GM12878 (cell line): ENCODE results near the gene TOR1B. TPM values are rescaled to one million over a fixed set of nuclear protein-coding genes. Genes with fewer than 3 reads are reported as not detected.

Experiments
- ATAC-seq: fragments of 200-7000 bp; cut with Tn5 transposase; 3 replicates; pipeline ENCODE4 v1.9.1; 2020; ENCODE audit warnings: mild to moderate bottlenecking, moderate library complexity
- BruUV-seq: library from RNA; stranded (reverse); fragments of 400-500 nt; replicated peaks from 2 replicates; lab custom pipeline; 2021; lab: Mats Ljungman, UMichigan
- CTCF ChIA-PET: fragments of 300-600 bp; sonication (Branson Sonifier 250); formaldehyde crosslinking; extraction: SDS; loops from one replicate; lab custom pipeline; 2021; ENCODE audit warnings: inconsistent platforms; lab: Yijun Ruan, JAX
- POLR2A ChIA-PET: fragments of 350-600 bp; formaldehyde crosslinking; extraction: SDS; loops from one replicate; lab custom pipeline; 2021; ENCODE audit warnings: inconsistent platforms; lab: Charles Lee
- RAD21 ChIA-PET: fragments of 300-600 bp; sonication (Branson Sonifier 250); formaldehyde crosslinking; loops from one replicate; lab custom pipeline; 2023; ENCODE audit warnings: antibody characterized with exemption; ENCODE audit not compliant: unreplicated experiment; lab: Charles Lee
- SMC1A ChIA-PET: fragments of 300-600 bp; sonication (Branson Sonifier 250); formaldehyde crosslinking; loops from one replicate; lab custom pipeline; 2023; ENCODE audit not compliant: unreplicated experiment, uncharacterized antibody; lab: Charles Lee
- DNase-seq: peaks from one replicate; pipeline ENCODE4 v3.0.0-alpha.2; 2011; ENCODE audit warnings: low read depth, low spot score
- FAIRE-seq: peaks from 3 replicates; lab custom pipeline; 2011; peaks lifted over from hg19 to GRCh38; lab: Jason Lieb, UNC
- H2AFZ ChIP-seq: 2 replicates; pipeline ENCODE4 v1.6.0; 2011; ENCODE audit warnings: low read depth, low read length, control low read depth; ENCODE audit not compliant: control insufficient read depth
- H3K27ac ChIP-seq: 2 replicates; pipeline ENCODE4 v1.5.1; 2011; ENCODE audit warnings: control low read depth; ENCODE audit not compliant: control insufficient read depth, insufficient read depth
- H3K27me3 ChIP-seq, 2 experiments: replicated peaks in 1 of 2; 2 replicates each; pipeline versions ENCODE4 v1.6.0 to v1.6.1; 2011; ENCODE audit warnings: low read length in 1 of 2; ENCODE audit not compliant: control insufficient read depth in 2 of 2, insufficient read depth in 2 of 2
- H3K36me3 ChIP-seq, 2 experiments: 2 replicates each; pipeline ENCODE4 v1.5.1; 2011; ENCODE audit warnings: low read length in 1 of 2; ENCODE audit not compliant: control insufficient read depth in 2 of 2, insufficient read depth in 2 of 2
- H3K4me1 ChIP-seq: 2 replicates; pipeline ENCODE4 v1.6.1; 2011; ENCODE audit warnings: mild to moderate bottlenecking, low read length, moderate library complexity, mixed read lengths; ENCODE audit not compliant: control insufficient read depth, insufficient read depth
- H3K4me2 ChIP-seq: 2 replicates; pipeline ENCODE4 v1.6.0; 2011; ENCODE audit warnings: control low read depth; ENCODE audit not compliant: control insufficient read depth, insufficient read depth
- H3K4me3 ChIP-seq: fragments of 200-600 bp; sonication (generic); 2 replicates; pipeline ENCODE4 v1.5.1; 2016
- H3K79me2 ChIP-seq: 2 replicates; pipeline ENCODE4 v1.6.0; 2011; ENCODE audit warnings: low read length; ENCODE audit not compliant: control insufficient read depth, insufficient read depth
- H3K9ac ChIP-seq: 2 replicates; pipeline ENCODE4 v1.8.0; 2011; ENCODE audit warnings: low read length, control low read depth, mixed read lengths; ENCODE audit not compliant: control insufficient read depth, insufficient read depth
- H3K9me3 ChIP-seq: replicated peaks from 3 replicates; pipeline ENCODE4 v1.5.1; 2011; ENCODE audit warnings: mild to moderate bottlenecking, low read length; ENCODE audit not compliant: control insufficient read depth, insufficient read depth
- H4K20me1 ChIP-seq: 2 replicates; pipeline ENCODE4 v1.6.0; 2011; ENCODE audit not compliant: control insufficient read depth, insufficient read depth
- BACH1 ChIP-seq: fragments of 450-650 bp; IDR thresholded peaks from 2 replicates; pipeline ENCODE4 v1.6.1; 2017; ENCODE audit warnings: mild to moderate bottlenecking, borderline replicate concordance
- CBFB ChIP-seq: IDR thresholded peaks from 2 replicates; pipeline ENCODE4 v1.6.1; 2016; ENCODE audit warnings: antibody characterized with exemption, low read depth
- EZH2 ChIP-seq: IDR thresholded peaks from 2 replicates; pipeline ENCODE4 v1.6.1; 2012; ENCODE audit warnings: low read depth, mild to moderate bottlenecking, control low read depth, inconsistent platforms, low read length, borderline replicate concordance; ENCODE audit not compliant: control insufficient read depth
- IKZF2 ChIP-seq, 2 experiments: fragments of 450-650 bp; IDR thresholded peaks; 2 replicates each; pipeline ENCODE4 v1.6.1; 2017; ENCODE audit warnings: mild to moderate bottlenecking in 2 of 2, moderate library complexity in 2 of 2
- NFYB ChIP-seq: IDR thresholded peaks from 2 replicates; pipeline ENCODE4 v1.6.1; 2011; ENCODE audit warnings: low read depth, mild to moderate bottlenecking, low read length, improper control_type of control experiment, moderate library complexity; ENCODE audit not compliant: insufficient read depth
- WGBS: methylation state at CpG from one replicate; pipeline ENCODE4 v1.1.6; 2016; ENCODE audit warnings: low lambda C conversion rate; ENCODE audit not compliant: insufficient replicate concordance, insufficient coverage; ENCODE audit errors: missing lambda C conversion rate; 5-methylcytosine and 5-hydroxymethylcytosine counted together
- in situ Hi-C: fragments of 300-500 bp; cut with MboI; formaldehyde crosslinking; loops from 9 replicates; pipeline ENCODE4 v1.14.3; 2018; ENCODE audit warnings: mixed read lengths
- intact Hi-C: fragments of 100-400 bp; cut with micrococcal nuclease; formaldehyde crosslinking; loops from one replicate; pipeline ENCODE4 v1.14.2; 2022; ENCODE audit not compliant: unreplicated experiment
- polyA plus RNA-seq, 11 experiments: library from polyadenylated mRNA; depleted of rRNA in 4 of 11; unstranded in 6 of 11; stranded (reverse) in 5 of 11; fragments of >200 nt; fragmentation: Nextera tagmentation in 4 of 11; fragmentation: Illumina TruSeq in 1 of 11; extraction: Ambion mirVana in 4 of 11; extraction: Trizol in 1 of 11; gene quantifications; 1 replicate in 1 of 11; 2 replicates in 10 of 11; pipeline versions ENCODE4 v1.2.1 to v1.2.3, GENCODE V29; 2011 to 2016; ENCODE audit warnings: inconsistent platforms in 2 of 11, missing spikeins in 2 of 11, low read depth in 1 of 11
- total RNA-seq, 4 experiments: library from RNA; depleted of rRNA in 3 of 4; stranded (reverse); fragments of >200 nt in 3 of 4; fragmentation: Illumina TruSeq in 1 of 4; extraction: Trizol in 1 of 4; gene quantifications; 2 replicates each; pipeline versions ENCODE4 v1.2.1 to v1.2.3, GENCODE V29; 2013 to 2021
- TF ChIP-seq, protein P1 (sequence below): IDR thresholded peaks from 2 replicates; pipeline ENCODE4 v1.6.1; 2011; ENCODE audit warnings: borderline replicate concordance, low read depth, mild to moderate bottlenecking, moderate library complexity, mixed read lengths, low read length; ENCODE audit not compliant: insufficient read depth; ENCODE audit errors: extremely low read length
- TF ChIP-seq, protein P2 (sequence below): fragments of 450-650 bp; IDR thresholded peaks from 2 replicates; pipeline ENCODE4 v1.6.1; 2017; ENCODE audit warnings: mild to moderate bottlenecking, low read depth, inconsistent platforms; ENCODE audit not compliant: poor library complexity, severe bottlenecking
- TF ChIP-seq, protein P3 (sequence below): fragments of 450-650 bp; IDR thresholded peaks from 2 replicates; pipeline ENCODE4 v1.6.1; 2016; ENCODE audit warnings: mild to moderate bottlenecking, moderate library complexity, borderline replicate concordance

TOR1B gene
- total and polyA plus RNA-seq, 10 of the 15 experiments (the other 5 are each of a cell fraction or from before 2014, with no cell fraction given) = 1.8 to 17.5 (median 9.9) TPM

DNA sequence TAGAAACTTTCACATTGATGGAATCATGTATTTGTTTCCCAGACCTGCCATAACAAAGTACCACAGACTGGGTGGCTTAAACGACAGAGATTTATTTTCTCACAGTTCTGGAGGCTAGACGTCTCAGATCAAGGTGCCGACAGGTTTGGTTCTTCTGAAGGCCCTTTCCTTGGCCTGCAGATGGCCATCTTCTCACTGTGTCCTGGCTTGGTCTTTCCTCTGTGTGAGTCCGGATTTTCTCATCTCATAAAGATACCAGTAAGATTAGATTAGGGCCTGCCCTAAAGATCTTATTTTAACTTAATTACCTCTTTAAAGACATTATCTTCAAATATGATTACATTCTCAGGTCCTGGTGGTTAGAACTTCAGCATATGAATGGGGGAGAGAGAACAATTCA lies 38.1 kb downstream of the TOR1B start:
- Histone ChIP-seq H3K9me3 (no peaks in the 10 kb centered on the region), H2AFZ (no peak overlapping the region), H3K79me2 (peaks cover 9% of the 10 kb centered on the region), H3K27ac (no peak overlapping the region), H3K4me3 (no peak overlapping the region), H3K4me1 (peaks cover 7% of the 10 kb centered on the region; the same call in 1 of the 2 replicates), H3K4me2 (no peak overlapping the region), H4K20me1 (no peaks in the 10 kb centered on the region), H3K27me3 (no peaks in the 10 kb centered on the region; a peak in 1 of 4 replicates), H3K9ac (no peak overlapping the region), H3K36me3 (no peaks in the 10 kb centered on the region; a peak in 1 of 4 replicates)
- WGBS = 78% methylated on average over 4 of the region's 4 CpGs
- ChIA-PET RAD21 (no interaction called here), POLR2A (no interaction called here), SMC1A (interaction anchor here (0.6 kb wide), 1 partner anchor 198 kb away, joined by 6 read pairs; no protein-coding TSS in a partner anchor), CTCF (interaction anchor here (0.5 kb wide), 1 partner anchor 75 kb away, joined by 3 read pairs; no protein-coding TSS in a partner anchor)
- DNase-seq (no peak), ATAC-seq (no peak), FAIRE-seq (no peak)
- TF ChIP-seq, protein P1, sequence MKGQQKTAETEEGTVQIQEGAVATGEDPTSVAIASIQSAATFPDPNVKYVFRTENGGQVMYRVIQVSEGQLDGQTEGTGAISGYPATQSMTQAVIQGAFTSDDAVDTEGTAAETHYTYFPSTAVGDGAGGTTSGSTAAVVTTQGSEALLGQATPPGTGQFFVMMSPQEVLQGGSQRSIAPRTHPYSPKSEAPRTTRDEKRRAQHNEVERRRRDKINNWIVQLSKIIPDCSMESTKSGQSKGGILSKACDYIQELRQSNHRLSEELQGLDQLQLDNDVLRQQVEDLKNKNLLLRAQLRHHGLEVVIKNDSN = no peak
- in situ Hi-C loops (loop anchor here (25.0 kb wide), 1 partner anchor 1421 kb away; no protein-coding TSS in a partner anchor), intact Hi-C loops (no loop called here)
- no TSS peak for BruUV-seq

DNA sequence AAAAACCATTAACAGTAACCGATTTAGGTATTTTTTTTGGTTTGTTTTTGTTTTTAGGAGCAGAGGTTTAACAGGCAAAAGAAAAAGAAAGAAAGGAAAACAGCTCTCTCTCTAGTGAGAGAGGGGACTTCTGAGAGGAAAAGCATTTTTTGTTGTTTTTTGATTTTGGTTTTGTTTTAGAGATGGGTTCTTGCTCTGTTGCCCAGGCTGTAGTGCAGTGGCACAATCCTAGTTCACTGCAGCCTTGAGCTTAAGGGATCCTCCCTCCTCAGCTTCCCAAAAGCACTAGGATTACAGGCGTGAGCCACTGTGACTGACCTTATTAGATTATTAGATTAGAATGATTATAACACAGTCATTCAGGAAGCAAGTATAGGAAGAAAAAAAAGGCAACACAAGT lies 42.4 kb downstream of the TOR1B start:
- Histone ChIP-seq H3K9ac (no peak overlapping the region), H3K9me3 (no peaks in the 10 kb centered on the region), H3K79me2 (no peaks in the 10 kb centered on the region), H3K27ac (no peak overlapping the region), H2AFZ (no peak overlapping the region), H4K20me1 (no peaks in the 10 kb centered on the region), H3K27me3 (no peaks in the 10 kb centered on the region; a peak in 1 of 4 replicates), H3K36me3 (no peaks in the 10 kb centered on the region; a peak in 1 of 4 replicates), H3K4me3 (no peak overlapping the region), H3K4me1 (no peaks in the 10 kb centered on the region), H3K4me2 (no peak overlapping the region)
- POLR2A ChIA-PET = interaction anchor here (0.6 kb wide), 1 partner anchor 215 kb away, joined by 7 read pairs; no protein-coding TSS in a partner anchor
- CTCF ChIA-PET = no interaction called here
- ATAC-seq (no peak), DNase-seq (no peak), FAIRE-seq (no peak)
- RAD21 ChIA-PET = no interaction called here
- 40% methylated on average over 2 of the region's 2 CpGs for WGBS
- intact Hi-C loops = no loop called here
- no TSS peak for BruUV-seq
- SMC1A ChIA-PET = interaction anchor here (0.8 kb wide), 1 partner anchor 9 kb away, joined by 3 read pairs; no protein-coding TSS in a partner anchor
- in situ Hi-C loops = loop anchor here (25.0 kb wide), 1 partner anchor 1417 kb away; no protein-coding TSS in a partner anchor
- TF ChIP-seq, protein P2, sequence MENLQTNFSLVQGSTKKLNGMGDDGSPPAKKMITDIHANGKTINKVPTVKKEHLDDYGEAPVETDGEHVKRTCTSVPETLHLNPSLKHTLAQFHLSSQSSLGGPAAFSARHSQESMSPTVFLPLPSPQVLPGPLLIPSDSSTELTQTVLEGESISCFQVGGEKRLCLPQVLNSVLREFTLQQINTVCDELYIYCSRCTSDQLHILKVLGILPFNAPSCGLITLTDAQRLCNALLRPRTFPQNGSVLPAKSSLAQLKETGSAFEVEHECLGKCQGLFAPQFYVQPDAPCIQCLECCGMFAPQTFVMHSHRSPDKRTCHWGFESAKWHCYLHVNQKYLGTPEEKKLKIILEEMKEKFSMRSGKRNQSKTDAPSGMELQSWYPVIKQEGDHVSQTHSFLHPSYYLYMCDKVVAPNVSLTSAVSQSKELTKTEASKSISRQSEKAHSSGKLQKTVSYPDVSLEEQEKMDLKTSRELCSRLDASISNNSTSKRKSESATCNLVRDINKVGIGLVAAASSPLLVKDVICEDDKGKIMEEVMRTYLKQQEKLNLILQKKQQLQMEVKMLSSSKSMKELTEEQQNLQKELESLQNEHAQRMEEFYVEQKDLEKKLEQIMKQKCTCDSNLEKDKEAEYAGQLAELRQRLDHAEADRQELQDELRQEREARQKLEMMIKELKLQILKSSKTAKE = no peak
- TF ChIP-seq NFYB (no peak), IKZF2 (IDR thresholded peaks at IDR 0.05) (no peak), EZH2 (no peak), BACH1 (no peak), CBFB (no peak)
- TF ChIP-seq, protein P3, sequence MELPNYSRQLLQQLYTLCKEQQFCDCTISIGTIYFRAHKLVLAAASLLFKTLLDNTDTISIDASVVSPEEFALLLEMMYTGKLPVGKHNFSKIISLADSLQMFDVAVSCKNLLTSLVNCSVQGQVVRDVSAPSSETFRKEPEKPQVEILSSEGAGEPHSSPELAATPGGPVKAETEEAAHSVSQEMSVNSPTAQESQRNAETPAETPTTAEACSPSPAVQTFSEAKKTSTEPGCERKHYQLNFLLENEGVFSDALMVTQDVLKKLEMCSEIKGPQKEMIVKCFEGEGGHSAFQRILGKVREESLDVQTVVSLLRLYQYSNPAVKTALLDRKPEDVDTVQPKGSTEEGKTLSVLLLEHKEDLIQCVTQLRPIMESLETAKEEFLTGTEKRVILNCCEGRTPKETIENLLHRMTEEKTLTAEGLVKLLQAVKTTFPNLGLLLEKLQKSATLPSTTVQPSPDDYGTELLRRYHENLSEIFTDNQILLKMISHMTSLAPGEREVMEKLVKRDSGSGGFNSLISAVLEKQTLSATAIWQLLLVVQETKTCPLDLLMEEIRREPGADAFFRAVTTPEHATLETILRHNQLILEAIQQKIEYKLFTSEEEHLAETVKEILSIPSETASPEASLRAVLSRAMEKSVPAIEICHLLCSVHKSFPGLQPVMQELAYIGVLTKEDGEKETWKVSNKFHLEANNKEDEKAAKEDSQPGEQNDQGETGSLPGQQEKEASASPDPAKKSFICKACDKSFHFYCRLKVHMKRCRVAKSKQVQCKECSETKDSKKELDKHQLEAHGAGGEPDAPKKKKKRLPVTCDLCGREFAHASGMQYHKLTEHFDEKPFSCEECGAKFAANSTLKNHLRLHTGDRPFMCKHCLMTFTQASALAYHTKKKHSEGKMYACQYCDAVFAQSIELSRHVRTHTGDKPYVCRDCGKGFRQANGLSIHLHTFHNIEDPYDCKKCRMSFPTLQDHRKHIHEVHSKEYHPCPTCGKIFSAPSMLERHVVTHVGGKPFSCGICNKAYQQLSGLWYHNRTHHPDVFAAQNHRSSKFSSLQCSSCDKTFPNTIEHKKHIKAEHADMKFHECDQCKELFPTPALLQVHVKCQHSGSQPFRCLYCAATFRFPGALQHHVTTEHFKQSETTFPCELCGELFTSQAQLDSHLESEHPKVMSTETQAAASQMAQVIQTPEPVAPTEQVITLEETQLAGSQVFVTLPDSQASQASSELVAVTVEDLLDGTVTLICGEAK = no peak
